K562 (cell line): Measurements from ENCODE around the gene ATXN7L1. TPM values are rescaled to one million over a fixed set of nuclear protein-coding genes. Genes with fewer than 3 reads are reported as not detected.

ENCODE experiments used
- ATAC-seq: fragments of 200-7000 bp; cut with Tn5 transposase; 3 replicates; pipeline ENCODE4 v1.9.1; 2020; ENCODE audit warnings: moderate library complexity
- BruUV-seq: library from RNA; stranded (reverse); fragments of 400-500 nt; replicated peaks from 2 replicates; lab custom pipeline; 2021; lab: Mats Ljungman, UMichigan
- CTCF ChIA-PET: fragments of 300-600 bp; formaldehyde crosslinking; extraction: SDS; loops from one replicate; lab custom pipeline; 2021; ENCODE audit warnings: low intra/inter-chr PET ratio; lab: Yijun Ruan, JAX
- POLR2A ChIA-PET: fragments of 300-600, 350-650 bp; sonication (Branson Sonifier 250); formaldehyde crosslinking; extraction: SDS; loops from one replicate; lab custom pipeline; 2021; ENCODE audit warnings: antibody characterized with exemption, inconsistent platforms; lab: Yijun Ruan, JAX
- DNase-seq, 4 experiments: peaks; one replicate each; pipeline versions ENCODE4 v3.0.0 to v3.0.0-alpha.2; 2011 to 2018; ENCODE audit warnings: low spot score in 3 of 4, mixed read lengths in 3 of 4; ENCODE audit errors: extremely low read depth in 1 of 4
- FAIRE-seq: peaks from 2 replicates; lab custom pipeline; 2011; peaks lifted over from hg19 to GRCh38; lab: Jason Lieb, UNC
- H2AFZ ChIP-seq: 2 replicates; pipeline ENCODE4 v1.6.0; 2011; ENCODE audit warnings: low read depth, low read length, control low read depth, inconsistent platforms
- H3K27ac ChIP-seq: fragments of 200-600 bp; 3 replicates; pipeline ENCODE4 v1.8.0; 2011; ENCODE audit warnings: low read depth, mild to moderate bottlenecking, control low read depth, inconsistent platforms, low read length, moderate library complexity, mixed read lengths; ENCODE audit errors: extremely low read depth
- H3K27me3 ChIP-seq, 2 experiments: fragments of 300-600 bp in 1 of 2; 2 replicates in 1 of 2; 3 replicates in 1 of 2; pipeline versions ENCODE4 v1.6.0 to v1.8.0; 2011; ENCODE audit warnings: inconsistent platforms in 2 of 2, low read length in 2 of 2, mild to moderate bottlenecking in 1 of 2, mixed read lengths in 1 of 2, moderate library complexity in 1 of 2; ENCODE audit not compliant: control insufficient read depth in 2 of 2, insufficient read depth in 2 of 2
- H3K36me3 ChIP-seq: fragments of 300-600 bp; 3 replicates; pipeline ENCODE4 v1.8.0; 2011; ENCODE audit warnings: mild to moderate bottlenecking, low read length, inconsistent platforms; ENCODE audit not compliant: control insufficient read depth, insufficient read depth
- H3K4me1 ChIP-seq, 2 experiments: fragments of 200-600 bp in 1 of 2; replicated peaks in 1 of 2; 2 replicates in 1 of 2; 3 replicates in 1 of 2; pipeline versions ENCODE4 v1.5.1 to v1.8.0; 2011; ENCODE audit warnings: inconsistent platforms in 2 of 2, low read length in 2 of 2, mild to moderate bottlenecking in 1 of 2, mixed read lengths in 1 of 2, moderate library complexity in 1 of 2; ENCODE audit not compliant: control insufficient read depth in 2 of 2, insufficient read depth in 2 of 2
- H3K4me2 ChIP-seq: 2 replicates; pipeline ENCODE4 v1.6.1; 2011; ENCODE audit warnings: low read length, control low read depth, inconsistent platforms, mixed read lengths; ENCODE audit not compliant: insufficient read depth
- H3K4me3 ChIP-seq: fragments of 200-600 bp; sonication (generic), shearing (Covaris generic); 2 replicates; pipeline ENCODE4 v1.5.1; 2016; ENCODE audit warnings: control low read depth, inconsistent platforms
- H3K79me2 ChIP-seq: fragments of 200-600 bp; 3 replicates; pipeline ENCODE4 v1.8.0; 2011; ENCODE audit warnings: low read length, inconsistent platforms; ENCODE audit not compliant: control insufficient read depth, insufficient read depth
- H3K9ac ChIP-seq, 2 experiments: 2 replicates each; pipeline versions ENCODE4 v1.6.0 to v1.6.1; 2011; ENCODE audit warnings: low read depth in 2 of 2, low read length in 2 of 2, control low read depth in 1 of 2, inconsistent platforms in 1 of 2, mild to moderate bottlenecking in 1 of 2, mixed read lengths in 1 of 2; ENCODE audit not compliant: insufficient read depth in 1 of 2
- H3K9me1 ChIP-seq: one replicate; pipeline ENCODE4 v1.6.0; 2011; ENCODE audit warnings: inconsistent platforms, mild to moderate bottlenecking, low read length, moderate library complexity; ENCODE audit not compliant: control insufficient read depth, insufficient read depth
- H3K9me3 ChIP-seq: replicated peaks from 2 replicates; pipeline ENCODE4 v1.5.1; 2011; ENCODE audit warnings: low read depth, low read length, inconsistent platforms; ENCODE audit not compliant: control insufficient read depth, insufficient read depth
- H4K20me1 ChIP-seq: replicated peaks from 2 replicates; pipeline ENCODE4 v1.6.1; 2011; ENCODE audit warnings: low read length, inconsistent platforms, mixed read lengths; ENCODE audit not compliant: control insufficient read depth, insufficient read depth
- C11orf30 ChIP-seq: fragments of 450-650 bp; IDR thresholded peaks from 2 replicates; pipeline ENCODE4 v1.6.1; 2016; ENCODE audit warnings: low read depth, mild to moderate bottlenecking
- ELF1 ChIP-seq: fragments of 200-800 bp; sonication (Bioruptor generic); IDR thresholded peaks from 2 replicates; pipeline ENCODE4 v1.6.1; 2016; ENCODE audit warnings: missing genetic modification characterization, missing compliant biosample characterization
- GABPA ChIP-seq: fragments of 200-800 bp; sonication (Bioruptor generic); conservative IDR thresholded peaks from 2 replicates; pipeline ENCODE4 v1.6.1; 2016; ENCODE audit warnings: low read depth, missing genetic modification characterization, missing compliant biosample characterization
- GTF2A2 ChIP-seq: IDR thresholded peaks from 2 replicates; pipeline ENCODE4 v1.6.1; 2016; ENCODE audit warnings: mild to moderate bottlenecking, missing genetic modification characterization, missing compliant biosample characterization
- HCFC1 ChIP-seq: IDR thresholded peaks from 2 replicates; pipeline ENCODE4 v1.6.1; 2012; ENCODE audit warnings: low read depth, low read length, improper control_type of control experiment
- MYNN ChIP-seq, 2 experiments: sonication (generic); formaldehyde crosslinking in 1 of 2; IDR thresholded peaks; 2 replicates each; pipeline versions ENCODE4 v1.5.0 to v1.6.1; 2016 to 2020; ENCODE audit warnings: antibody characterized with exemption in 1 of 2, missing genetic modification reagents in 1 of 2
- PML ChIP-seq: IDR thresholded peaks from 2 replicates; pipeline ENCODE4 v1.6.1; 2012; ENCODE audit warnings: low read length, inconsistent platforms
- SAFB ChIP-seq: fragments of 200-400 bp; formaldehyde crosslinking; IDR thresholded peaks from 2 replicates; pipeline ENCODE4 v1.6.1; 2017; ENCODE audit warnings: low read depth, low read length, borderline replicate concordance
- WGBS: fragments of 100-300 bp; shearing (Covaris generic); methylation state at CpG from one replicate; pipeline ENCODE4 v1.1.6; 2016; ENCODE audit warnings: low coverage, mixed read lengths; ENCODE audit not compliant: insufficient coverage; ENCODE audit errors: missing lambda C conversion rate; 5-methylcytosine and 5-hydroxymethylcytosine counted together
- in situ Hi-C: fragments of 300-500 bp; cut with MboI; formaldehyde crosslinking; loops from 4 replicates; pipeline ENCODE4 v1.15.0; 2018; ENCODE audit warnings: inconsistent platforms, mixed read lengths
- intact Hi-C: fragments of 100-400 bp; cut with micrococcal nuclease; formaldehyde crosslinking; loops from 2 replicates; pipeline ENCODE4 v1.14.2; 2022
- polyA plus RNA-seq, 8 experiments: library from polyadenylated mRNA; depleted of rRNA in 4 of 8; stranded (reverse) in 5 of 8; unstranded in 3 of 8; fragments of >200 nt; fragmentation: Nextera tagmentation in 2 of 8; fragmentation: Illumina TruSeq in 1 of 8; extraction: Ambion mirVana in 2 of 8; extraction: Trizol in 1 of 8; gene quantifications; 2 replicates each; pipeline versions ENCODE4 v1.2.1 to v1.2.3, GENCODE V29; 2011 to 2014; ENCODE audit warnings: inconsistent platforms in 1 of 8, missing spikeins in 1 of 8
- total RNA-seq, 7 experiments: library from RNA; depleted of rRNA in 6 of 7; stranded (reverse); fragments of >200 nt in 6 of 7; fragmentation: Illumina TruSeq in 2 of 7; extraction: Trizol in 2 of 7; gene quantifications; 2 replicates each; pipeline versions ENCODE4 v1.2.1 to v1.2.3, GENCODE V29; 2011 to 2021; ENCODE audit warnings: low replicate concordance in 1 of 7

Gene ATXN7L1
- total and polyA plus RNA-seq, 9 of the 15 experiments (the other 6 are each of a cell fraction or from before 2014, with no cell fraction given) = 6.6 to 13.7 (median 10.7) TPM

DNA sequence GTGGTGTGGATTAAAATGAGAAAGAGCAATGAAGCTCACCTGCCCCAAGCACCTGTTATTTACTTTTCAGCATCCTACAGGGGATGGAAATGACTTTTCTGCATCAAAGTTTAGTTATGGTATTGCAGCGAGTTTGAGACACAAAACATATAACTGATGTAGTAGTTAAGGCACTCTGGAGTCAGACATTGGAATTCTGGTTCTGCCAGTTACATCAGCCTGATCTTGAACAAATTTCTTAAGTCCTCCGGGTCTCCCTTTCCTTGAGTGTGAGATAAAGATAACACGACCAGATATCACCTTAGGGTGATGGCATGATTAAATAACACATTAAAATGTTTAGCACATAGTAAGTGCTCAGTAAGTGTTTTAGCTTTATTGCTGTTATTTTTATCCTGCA, 97.4 kb downstream of the ATXN7L1 start:
- TF ChIP-seq C11orf30 (no peak), MYNN (IDR thresholded peaks at IDR 0.05) (no peak), MYNN (CRISPR knock-in tag; IDR thresholded peaks at IDR 0.05) (no peak), ELF1 (tag) (no peak), GABPA (tag) (no peak), SAFB (no peak), HCFC1 (no peak), PML (no peak), GTF2A2 (tag) (no peak)
- H3K27ac ChIP-seq = no peak overlapping the region
- FAIRE-seq (no peak), DNase-seq (no peak), ATAC-seq (no peak)
- intact Hi-C loops (no loop called here), in situ Hi-C loops (no loop called here)
- no peaks in the 10 kb centered on the region for H3K9me1 ChIP-seq
- WGBS = 6% methylated on average over 3 of the region's 3 CpGs
- ChIA-PET CTCF (no interaction called here), POLR2A (interaction anchor here (1.0 kb wide), 1 partner anchor 18 kb away, joined by 4 read pairs; no protein-coding TSS in a partner anchor)
- H3K4me3 ChIP-seq = no peak overlapping the region
- H4K20me1 ChIP-seq = peaks cover 16% of the 10 kb centered on the region; the same call in 1 of the 2 replicates
- peaks cover under 1 to 3% of the 10 kb centered on the region in 2 experiments; a peak in 2 of 5 replicates for H3K27me3 ChIP-seq
- no peaks in the 10 kb centered on the region for H3K36me3 ChIP-seq
- H3K9ac ChIP-seq = no peak overlapping the region
- H3K4me1 ChIP-seq = no peaks in the 10 kb centered on the region
- no TSS peak for BruUV-seq
- H3K4me2 ChIP-seq = no peak overlapping the region
- H3K79me2 ChIP-seq = no peaks in the 10 kb centered on the region
- H3K9me3 ChIP-seq = no peaks in the 10 kb centered on the region
- no peak overlapping the region for H2AFZ ChIP-seq
